ENCODE measurements around the gene SLC16A13. TPM values are rescaled to one million over a fixed set of nuclear protein-coding genes. Genes with fewer than 3 reads are reported as not detected.

SLC16A13 gene
- total and polyA plus RNA-seq, 10 of the 15 experiments (the other 5 are each of a cell fraction or from before 2014, with no cell fraction given): 0.34 to 12.1 (median 3.3) TPM

GRCh38 chr17:7047566-7047965 is 11.8 kb downstream of the SLC16A13 start:
- POLR2A ChIA-PET: interaction anchor here (0.5 to 1.3 kb wide), 5 partner anchors 12 to 302 kb away, joined by 3 to 4 read pairs (median 3); partner anchors contain the start of gene SLC16A13
- FAIRE-seq: no peak
- BruUV-seq (replicated peaks): no TSS peak
- WGBS (ENCODE audit: insufficient coverage, insufficient replicate concordance, low lambda C conversion rate, missing lambda C conversion rate): 30% methylated on average over 6 of the region's 6 CpGs
- Histone ChIP-seq H3K27ac (ENCODE audit: control insufficient read depth, insufficient read depth) (no peak overlapping the region), H2AFZ (ENCODE audit: control insufficient read depth, low read depth, low read length) (no peak overlapping the region), H3K4me3 (no peak overlapping the region), H3K27me3 (replicated peaks in 1 of 2; ENCODE audit: control insufficient read depth in 2 of 2, insufficient read depth in 2 of 2, low read length in 1 of 2) (peaks cover 0 to 2% of the 10 kb centered on the region in 2 experiments; a peak in 2 of 4 replicates), H3K79me2 (ENCODE audit: control insufficient read depth, insufficient read depth, low read length) (no peaks in the 10 kb centered on the region), H3K4me1 (ENCODE audit: control insufficient read depth, insufficient read depth, low read length) (peaks cover 17% of the 10 kb centered on the region), H3K36me3 (ENCODE audit: control insufficient read depth in 2 of 2, insufficient read depth in 2 of 2, low read length in 1 of 2) (no peaks in the 10 kb centered on the region), H4K20me1 (ENCODE audit: control insufficient read depth, insufficient read depth) (no peaks in the 10 kb centered on the region), H3K9ac (ENCODE audit: control insufficient read depth, insufficient read depth, low read length) (no peak overlapping the region), H3K4me2 (ENCODE audit: control insufficient read depth, insufficient read depth) (no peak overlapping the region), H3K9me3 (replicated peaks; ENCODE audit: control insufficient read depth, insufficient read depth, low read length) (no peaks in the 10 kb centered on the region)
- CTCF ChIA-PET: interaction anchor here (1.0 to 21.9 kb wide), 4 partner anchors 10 to 173 kb away, joined by 3 to 590 read pairs (median 10); partner anchors contain the start of genes ACADVL and DLG4
- in situ Hi-C loops (cut with MboI) (loop anchor here (25.0 kb wide), 1 partner anchor 515 kb away; the partner anchor contains the start of genes SENP3 and TNFSF13), intact Hi-C loops (cut with micrococcal nuclease; ENCODE audit: unreplicated experiment) (loop anchor here (2.0 to 10.0 kb wide), 2 partner anchors 129 to 387 kb away; partner anchors contain the start of genes FGF11 and TMEM102)
- DNase-seq (ENCODE audit: low read depth, low spot score): no peak
- ATAC-seq: no peak
- RAD21 ChIA-PET (ENCODE audit: unreplicated experiment): interaction anchor here (1.0 to 10.0 kb wide), 4 partner anchors 8 to 89 kb away, joined by 3 to 269 read pairs (median 14); partner anchors contain the start of genes BCL6B and SLC16A13
- TF ChIP-seq NFYA (IDR thresholded peaks at IDR 0.05; ENCODE audit: borderline replicate concordance, low read depth, low read length) (no peak), DPF2 (IDR thresholded peaks at IDR 0.05) (no peak), CHD2 (IDR thresholded peaks at IDR 0.05; ENCODE audit: borderline replicate concordance, low read depth, low read length) (no peak), JUNB (IDR thresholded peaks at IDR 0.05) (peak; percentile 64)
- TF ChIP-seq, protein P1, sequence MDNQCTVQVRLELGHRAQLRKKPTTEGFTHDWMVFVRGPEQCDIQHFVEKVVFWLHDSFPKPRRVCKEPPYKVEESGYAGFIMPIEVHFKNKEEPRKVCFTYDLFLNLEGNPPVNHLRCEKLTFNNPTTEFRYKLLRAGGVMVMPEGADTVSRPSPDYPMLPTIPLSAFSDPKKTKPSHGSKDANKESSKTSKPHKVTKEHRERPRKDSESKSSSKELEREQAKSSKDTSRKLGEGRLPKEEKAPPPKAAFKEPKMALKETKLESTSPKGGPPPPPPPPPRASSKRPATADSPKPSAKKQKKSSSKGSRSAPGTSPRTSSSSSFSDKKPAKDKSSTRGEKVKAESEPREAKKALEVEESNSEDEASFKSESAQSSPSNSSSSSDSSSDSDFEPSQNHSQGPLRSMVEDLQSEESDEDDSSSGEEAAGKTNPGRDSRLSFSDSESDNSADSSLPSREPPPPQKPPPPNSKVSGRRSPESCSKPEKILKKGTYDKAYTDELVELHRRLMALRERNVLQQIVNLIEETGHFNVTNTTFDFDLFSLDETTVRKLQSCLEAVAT (IDR thresholded peaks at IDR 0.05): 0 out of 2 replicates have a peak, but pooled peaks have one; percentile 10
- SMC1A ChIA-PET (ENCODE audit: uncharacterized antibody, unreplicated experiment): interaction anchor here (0.7 to 13.6 kb wide), 3 partner anchors 71 to 605 kb away, joined by 3 to 356 read pairs (median 4); no protein-coding TSS in a partner anchor

Data from GM12878 (cell line).